Muscle layer of colon (tissue), 2 donors: ENCODE measurements around the gene LRCH4.
A peak's percentile ranks its signal among the peaks of the same experiment; 100 is the strongest.

ENCODE experiments used
- H3K27ac ChIP-seq: one replicate; pipeline ENCODE4 v1.7.0; 2013; ENCODE audit warnings: low read depth, mild to moderate bottlenecking, low read length, moderate library complexity
- H3K27me3 ChIP-seq, 2 donors: one replicate each; pipeline ENCODE4 v1.7.0; 2013; ENCODE audit warnings: low read length in 2 of 2, mild to moderate bottlenecking in 2 of 2; ENCODE audit not compliant: insufficient read depth in 2 of 2, control insufficient read depth in 1 of 2
- H3K36me3 ChIP-seq: one replicate; pipeline ENCODE4 v1.7.0; 2013; ENCODE audit warnings: mild to moderate bottlenecking, low read length; ENCODE audit not compliant: insufficient read depth
- H3K4me1 ChIP-seq: one replicate; pipeline ENCODE4 v1.7.0; 2013; ENCODE audit warnings: mild to moderate bottlenecking, low read length; ENCODE audit not compliant: insufficient read depth
- H3K4me3 ChIP-seq, 2 donors: one replicate each; pipeline ENCODE4 v1.7.0; 2013; ENCODE audit warnings: low read length in 2 of 2, low read depth in 1 of 2, mild to moderate bottlenecking in 1 of 2, moderate library complexity in 1 of 2
- H3K9ac ChIP-seq: one replicate; pipeline ENCODE4 v1.7.0; 2013; ENCODE audit warnings: low read length
- H3K9me3 ChIP-seq: one replicate; pipeline ENCODE4 v1.7.0; 2013; ENCODE audit warnings: mild to moderate bottlenecking, low read length
- donor health status: abdominal sarcoma.
- donor health status: Adenocarcinoma of cecum.

Gene LRCH4

GRCh38 chr7:100585511-100586265 lies at the start of gene LRCH4:
Gene LRCH4 (minus strand): TSS chr7:100586129. CDS start chr7:100586100, 29 bp downstream.
- Histone ChIP-seq H3K36me3 (peaks cover 17% of the 10 kb centered on the region), H3K9ac (peak within 1 kb of the TSS; percentile 65), H3K27me3 (peaks cover 5 to 7% of the 10 kb centered on the region in 2 donors), H3K27ac (peak within 1 kb of the TSS; percentile 86), H3K4me1 (peaks cover 23% of the 10 kb centered on the region), H3K9me3 (no peaks in the 10 kb centered on the region), H3K4me3 (peak within 1 kb of the TSS; percentile 85 to 89)

DNA sequence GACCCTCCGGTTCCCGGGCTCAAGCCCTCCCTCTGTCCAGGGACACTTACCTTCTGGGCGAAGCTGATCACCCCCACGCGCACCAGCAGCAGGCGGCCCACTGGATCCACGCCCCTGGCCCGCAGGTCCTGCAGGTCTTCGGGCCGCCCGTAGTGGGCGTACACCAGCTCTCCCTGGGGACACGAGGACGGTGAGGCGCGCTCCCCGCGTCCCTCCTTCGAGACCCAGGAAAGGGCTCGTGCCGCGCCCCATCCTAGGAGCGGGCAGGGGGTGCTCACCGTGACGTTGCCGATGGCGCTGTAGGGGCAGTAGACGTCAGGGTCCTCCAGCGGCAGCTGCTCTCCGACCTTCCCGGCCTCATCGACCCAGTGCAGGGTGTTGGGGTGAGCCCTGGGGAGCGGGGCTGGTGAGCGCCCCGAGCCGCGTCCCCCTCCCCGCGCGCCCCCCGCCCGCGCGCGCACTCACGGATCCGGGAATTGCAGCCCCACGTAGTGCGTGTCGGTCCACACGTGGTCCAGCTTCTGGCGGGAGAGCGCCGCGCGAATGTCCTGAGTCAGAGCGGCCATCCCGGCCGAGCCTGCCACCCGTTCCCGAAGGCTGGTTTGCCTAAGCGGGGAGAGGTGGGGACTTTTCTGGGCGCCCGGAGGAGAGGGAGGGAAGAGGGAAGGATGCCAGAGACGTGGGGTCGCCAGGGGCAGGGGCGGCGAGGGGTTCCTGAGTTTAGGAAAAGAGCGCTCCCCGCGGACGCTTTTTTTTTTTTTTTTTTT lies 47.2 kb upstream of the LRCH4 start:
- Histone ChIP-seq H3K9me3 (no peaks in the 10 kb centered on the region), H3K27ac (no peak overlapping the region), H3K9ac (no peak overlapping the region), H3K36me3 (no peaks in the 10 kb centered on the region), H3K4me1 (peaks cover 12% of the 10 kb centered on the region), H3K4me3 (peak overlapping the region; percentile 41 to 42), H3K27me3 (peaks cover 6 to 33% of the 10 kb centered on the region in 2 donors)

GRCh38 chr7:100630066-100630465 lies 44.1 kb upstream of the LRCH4 start:
- Histone ChIP-seq H3K36me3 (no peaks in the 10 kb centered on the region), H3K27ac (no peak overlapping the region), H3K4me3 (no peak overlapping the region), H3K4me1 (peaks cover 12% of the 10 kb centered on the region), H3K9me3 (no peaks in the 10 kb centered on the region), H3K9ac (no peak overlapping the region), H3K27me3 (peaks cover 6 to 49% of the 10 kb centered on the region in 2 donors)

DNA sequence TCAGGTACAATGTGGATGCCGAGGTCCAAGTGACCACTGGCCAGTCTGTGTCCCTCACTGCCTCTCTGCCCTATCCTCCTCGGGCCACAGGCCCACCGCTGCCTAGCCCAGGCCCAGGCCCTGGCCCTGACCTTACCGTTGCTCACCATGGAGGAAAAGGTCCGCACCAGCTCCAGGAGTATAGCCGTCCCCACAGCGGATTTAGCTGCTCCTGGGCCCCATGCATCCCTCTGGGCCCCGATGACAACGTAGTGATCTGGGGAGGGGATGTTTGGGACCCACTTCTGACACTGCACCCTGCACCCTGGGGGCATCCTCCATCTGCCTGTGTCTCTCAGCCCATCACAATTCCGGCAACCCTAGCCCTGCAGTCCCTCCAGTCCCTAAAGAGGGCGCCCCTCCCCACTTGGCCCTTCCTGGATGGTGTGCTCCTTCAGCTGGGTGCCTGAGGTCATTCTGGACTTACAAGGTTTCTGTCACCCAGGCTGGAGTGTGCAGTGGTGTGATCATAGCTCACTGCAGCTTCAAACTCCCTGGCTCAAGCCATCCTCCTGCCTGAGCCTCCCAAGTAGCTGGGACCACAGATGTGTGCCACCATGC lies 43.3 kb upstream of the LRCH4 start:
- peaks cover 12% of the 10 kb centered on the region for H3K4me1 ChIP-seq
- no peak overlapping the region for H3K4me3 ChIP-seq
- no peaks in the 10 kb centered on the region for H3K36me3 ChIP-seq
- peaks cover 6 to 48% of the 10 kb centered on the region in 2 donors for H3K27me3 ChIP-seq
- no peak overlapping the region for H3K27ac ChIP-seq
- H3K9ac ChIP-seq = no peak overlapping the region
- no peaks in the 10 kb centered on the region for H3K9me3 ChIP-seq

- Histone ChIP-seq H3K27me3 (peaks cover 0 to 28% of the 10 kb centered on the region in 2 donors), H3K4me3 (no peak overlapping the region), H3K9ac (no peak overlapping the region), H3K27ac (no peak overlapping the region), H3K36me3 (no peaks in the 10 kb centered on the region), H3K4me1 (no peaks in the 10 kb centered on the region), H3K9me3 (no peaks in the 10 kb centered on the region)
Observed at GRCh38 chr7:100627238-100627549, 41.3 kb upstream of the LRCH4 start.

DNA sequence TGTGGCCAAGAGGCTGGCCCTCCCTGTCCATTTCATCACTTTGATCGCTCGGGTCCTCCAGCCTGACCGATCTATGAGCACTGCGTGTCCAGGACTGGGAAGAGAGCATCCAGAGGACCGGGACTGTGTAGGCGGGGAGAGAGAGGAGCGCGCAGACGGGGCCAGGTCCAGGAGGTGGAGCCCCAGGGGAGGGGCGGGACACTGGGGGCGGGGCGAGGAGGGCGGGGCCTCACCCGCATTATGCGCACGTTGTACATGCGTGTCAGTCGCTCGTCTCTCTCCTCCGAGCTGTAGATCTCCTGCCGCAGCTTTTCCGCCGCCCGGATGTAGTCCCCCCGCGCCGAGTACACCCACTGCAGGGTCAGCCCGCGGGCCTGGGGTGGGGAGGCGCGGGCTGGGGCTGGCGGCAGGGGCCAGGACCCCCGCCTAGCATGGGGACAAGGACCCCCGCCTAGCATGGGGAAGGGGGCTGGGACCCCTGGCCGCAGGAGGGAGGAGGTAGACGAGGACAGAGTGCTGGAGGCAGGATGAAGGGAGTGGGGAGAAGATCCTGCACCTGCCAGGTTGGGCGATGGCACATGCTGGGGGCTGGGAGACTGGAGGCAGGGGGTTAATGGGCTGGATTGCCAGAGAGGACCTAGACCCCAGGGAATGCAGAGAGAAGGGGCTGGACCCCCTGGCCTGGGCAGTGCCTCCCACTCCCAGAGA lies 40.8 kb upstream of the LRCH4 start:
- Histone ChIP-seq H3K9ac (no peak overlapping the region), H3K4me1 (no peaks in the 10 kb centered on the region), H3K4me3 (peak overlapping the region in 1 of 2 donors; percentile 32), H3K9me3 (no peaks in the 10 kb centered on the region), H3K36me3 (no peaks in the 10 kb centered on the region), H3K27me3 (peaks cover 0 to 23% of the 10 kb centered on the region in 2 donors), H3K27ac (no peak overlapping the region)

DNA sequence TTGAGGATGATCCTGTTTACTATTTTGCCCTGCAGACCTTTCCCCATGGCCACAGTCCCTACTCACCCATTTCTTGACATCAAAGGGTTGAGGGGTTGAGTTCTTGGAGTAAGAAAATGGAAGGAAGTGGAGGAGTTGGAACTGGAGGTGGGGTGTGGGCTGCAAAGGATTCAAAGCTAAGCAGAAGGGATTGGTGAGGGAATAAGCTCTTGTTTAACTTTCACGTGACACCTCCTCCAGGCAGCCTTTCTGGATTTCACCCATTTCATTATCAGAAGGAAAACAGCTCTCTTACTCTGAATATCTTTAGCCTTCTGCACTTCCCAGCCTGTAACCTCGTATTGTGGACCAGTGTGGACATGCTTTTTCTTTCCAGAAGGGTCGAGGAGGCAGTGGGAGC lies 40.1 kb upstream of the LRCH4 start:
- Histone ChIP-seq H3K9ac (no peak overlapping the region), H3K36me3 (no peaks in the 10 kb centered on the region), H3K27ac (no peak overlapping the region), H3K27me3 (peaks cover 0 to 21% of the 10 kb centered on the region in 2 donors), H3K4me1 (no peaks in the 10 kb centered on the region), H3K4me3 (peak overlapping the region in 1 of 2 donors; percentile 32), H3K9me3 (no peaks in the 10 kb centered on the region)

GRCh38 chr7:100623951-100624824 lies 38.3 kb upstream of the LRCH4 start:
- no peak overlapping the region for H3K4me3 ChIP-seq
- H3K9ac ChIP-seq = no peak overlapping the region
- no peaks in the 10 kb centered on the region for H3K4me1 ChIP-seq
- no peaks in the 10 kb centered on the region for H3K36me3 ChIP-seq
- H3K27me3 ChIP-seq = peaks cover 0 to 16% of the 10 kb centered on the region in 2 donors
- H3K27ac ChIP-seq = no peak overlapping the region
- H3K9me3 ChIP-seq = no peaks in the 10 kb centered on the region

DNA sequence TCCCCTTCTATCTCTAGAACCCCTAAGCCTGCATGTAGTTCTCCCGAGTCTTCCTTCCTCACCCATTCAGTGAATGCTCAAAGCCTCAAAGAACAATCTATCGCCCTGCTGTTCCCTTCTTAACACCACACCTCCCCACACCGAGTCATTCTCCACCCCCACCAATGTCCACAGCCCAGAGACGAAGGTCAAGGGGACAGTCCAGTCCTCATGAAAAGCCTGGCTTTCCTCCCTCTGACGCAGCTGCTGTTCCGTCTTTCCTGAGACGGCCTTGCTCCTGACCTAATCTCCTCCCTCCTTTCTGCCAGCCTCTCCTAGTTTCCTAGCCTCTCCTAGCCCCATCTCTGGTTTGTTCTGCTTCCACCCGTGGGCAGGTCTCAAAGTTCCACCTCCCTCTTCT lies 35.6 kb upstream of the LRCH4 start:
- no peak overlapping the region for H3K27ac ChIP-seq
- no peaks in the 10 kb centered on the region for H3K4me1 ChIP-seq
- H3K9me3 ChIP-seq = no peaks in the 10 kb centered on the region
- H3K9ac ChIP-seq = no peak overlapping the region
- H3K27me3 ChIP-seq = peaks cover 0 to 1% of the 10 kb centered on the region in 2 donors
- H3K4me3 ChIP-seq = no peak overlapping the region
- peaks cover 4% of the 10 kb centered on the region for H3K36me3 ChIP-seq

- H3K36me3 ChIP-seq = peaks cover 5% of the 10 kb centered on the region
- no peaks in the 10 kb centered on the region for H3K4me1 ChIP-seq
- no peaks in the 10 kb centered on the region for H3K9me3 ChIP-seq
- H3K27me3 ChIP-seq = no peaks in the 10 kb centered on the region
- no peak overlapping the region for H3K27ac ChIP-seq
- no peak overlapping the region for H3K4me3 ChIP-seq
- no peak overlapping the region for H3K9ac ChIP-seq
Observed at GRCh38 chr7:100620804-100621203, 34.9 kb upstream of the LRCH4 start.
